ENCODE data around the gene PCNX2. TPM values are rescaled to one million over a fixed set of nuclear protein-coding genes. Genes with fewer than 3 reads are reported as not detected.

Gene PCNX2
- total and polyA plus RNA-seq, 9 donors, result 5.7 to 26.0 (median 18.9) TPM

DNA sequence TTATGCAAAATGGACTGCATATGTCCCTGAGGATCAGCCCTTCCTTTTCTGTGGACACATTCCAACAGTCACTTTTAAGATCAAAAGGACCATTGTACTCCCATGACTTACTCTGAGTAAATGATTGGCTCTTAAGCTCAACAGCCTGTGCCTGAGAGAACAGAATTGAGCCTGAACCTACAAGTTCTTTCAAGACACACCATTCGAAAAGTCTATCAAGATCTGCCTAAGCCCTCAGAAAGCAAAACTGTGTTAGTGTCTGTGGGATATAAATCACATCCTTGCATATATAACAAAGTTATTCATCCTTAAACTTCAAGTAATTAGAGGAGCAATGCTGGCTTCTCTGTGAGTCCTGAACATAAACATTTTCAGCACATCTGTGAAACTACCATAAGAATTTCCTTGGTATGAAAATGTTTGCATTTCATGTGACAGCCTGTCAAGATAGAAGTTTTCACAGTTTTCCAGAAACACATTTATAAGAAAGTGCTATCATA lies 41.6 kb downstream of the PCNX2 start:
- Histone ChIP-seq H3K27ac (no peak overlapping the region), H3K36me3 (no peaks in the 10 kb centered on the region), H3K4me1 (ENCODE audit: insufficient read depth) (no peaks in the 10 kb centered on the region), H3K27me3 (no peaks in the 10 kb centered on the region), H3K9me3 (no peaks in the 10 kb centered on the region), H3K4me3 (no peak overlapping the region)
- DNase-seq, result no peak
- intact Hi-C loops (cut with DNase I), result no loop called here
- TF ChIP-seq EP300 (IDR thresholded peaks at IDR 0.05) (no peak), POLR2A (IDR thresholded peaks at IDR 0.05) (no peak)
- TF ChIP-seq, protein P1, sequence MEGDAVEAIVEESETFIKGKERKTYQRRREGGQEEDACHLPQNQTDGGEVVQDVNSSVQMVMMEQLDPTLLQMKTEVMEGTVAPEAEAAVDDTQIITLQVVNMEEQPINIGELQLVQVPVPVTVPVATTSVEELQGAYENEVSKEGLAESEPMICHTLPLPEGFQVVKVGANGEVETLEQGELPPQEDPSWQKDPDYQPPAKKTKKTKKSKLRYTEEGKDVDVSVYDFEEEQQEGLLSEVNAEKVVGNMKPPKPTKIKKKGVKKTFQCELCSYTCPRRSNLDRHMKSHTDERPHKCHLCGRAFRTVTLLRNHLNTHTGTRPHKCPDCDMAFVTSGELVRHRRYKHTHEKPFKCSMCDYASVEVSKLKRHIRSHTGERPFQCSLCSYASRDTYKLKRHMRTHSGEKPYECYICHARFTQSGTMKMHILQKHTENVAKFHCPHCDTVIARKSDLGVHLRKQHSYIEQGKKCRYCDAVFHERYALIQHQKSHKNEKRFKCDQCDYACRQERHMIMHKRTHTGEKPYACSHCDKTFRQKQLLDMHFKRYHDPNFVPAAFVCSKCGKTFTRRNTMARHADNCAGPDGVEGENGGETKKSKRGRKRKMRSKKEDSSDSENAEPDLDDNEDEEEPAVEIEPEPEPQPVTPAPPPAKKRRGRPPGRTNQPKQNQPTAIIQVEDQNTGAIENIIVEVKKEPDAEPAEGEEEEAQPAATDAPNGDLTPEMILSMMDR (IDR thresholded peaks at IDR 0.05), result no peak
- 79 to 84% (median 80%) methylated on average over 1 of the region's 1 CpG for WGBS, 3 donors

GRCh38 chr1:233253231-233253831 lies 42.2 kb downstream of the PCNX2 start:
- H3K36me3 ChIP-seq, result no peaks in the 10 kb centered on the region
- TF ChIP-seq, protein P1 (IDR thresholded peaks at IDR 0.05), result no peak
- TF ChIP-seq POLR2A (IDR thresholded peaks at IDR 0.05) (no peak), EP300 (IDR thresholded peaks at IDR 0.05) (no peak)
- WGBS, 3 donors, result 95 to 98% (median 98%) methylated on average over 4 of the region's 4 CpGs
- no peaks in the 10 kb centered on the region for H3K9me3 ChIP-seq
- H3K4me3 ChIP-seq, result no peak overlapping the region
- no peak overlapping the region for H3K27ac ChIP-seq
- DNase-seq, result no peak
- intact Hi-C loops (cut with DNase I), result no loop called here
- H3K4me1 ChIP-seq (ENCODE audit: insufficient read depth), result no peaks in the 10 kb centered on the region
- H3K27me3 ChIP-seq, result no peaks in the 10 kb centered on the region

DNA sequence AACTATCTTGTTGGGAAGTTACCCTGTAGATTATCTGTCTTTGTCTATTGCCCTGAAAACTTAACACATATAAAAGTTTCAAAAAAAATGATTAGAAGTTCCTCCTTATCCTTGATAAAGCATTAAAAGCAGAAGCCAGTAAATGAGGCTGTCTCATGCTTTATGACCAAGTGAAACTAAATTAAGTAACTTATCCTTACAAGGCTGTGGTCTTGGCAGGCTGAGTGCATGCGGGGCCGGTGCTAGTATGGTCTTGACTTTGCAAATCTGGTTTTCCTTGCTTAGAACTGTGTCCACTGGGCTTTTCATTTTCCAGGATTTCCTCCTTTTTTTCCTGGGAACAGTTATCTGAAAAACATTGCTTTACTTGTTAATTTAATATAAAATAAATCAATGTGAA lies 43.1 kb downstream of the PCNX2 start:
- Histone ChIP-seq H3K4me1 (ENCODE audit: insufficient read depth) (no peaks in the 10 kb centered on the region), H3K4me3 (no peak overlapping the region), H3K9me3 (no peaks in the 10 kb centered on the region), H3K36me3 (no peaks in the 10 kb centered on the region), H3K27me3 (no peaks in the 10 kb centered on the region), H3K27ac (no peak overlapping the region)
- DNase-seq, result no peak
- intact Hi-C loops (cut with DNase I), result no loop called here
- TF ChIP-seq EP300 (IDR thresholded peaks at IDR 0.05), result no peak
- TF ChIP-seq POLR2A (IDR thresholded peaks at IDR 0.05), result no peak
- TF ChIP-seq, protein P1 (IDR thresholded peaks at IDR 0.05), result no peak
- WGBS, 3 donors, result 6 to 13% (median 9%) methylated on average over 2 of the region's 2 CpGs

- TF ChIP-seq POLR2A (IDR thresholded peaks at IDR 0.05) (no peak), EP300 (IDR thresholded peaks at IDR 0.05) (no peak)
- TF ChIP-seq, protein P1 (IDR thresholded peaks at IDR 0.05), result no peak
- no peaks in the 10 kb centered on the region for H3K9me3 ChIP-seq
- 94 to 99% (median 95%) methylated on average over 4 of the region's 4 CpGs for WGBS, 3 donors
- intact Hi-C loops (cut with DNase I), result no loop called here
- no peak overlapping the region for H3K4me3 ChIP-seq
- no peaks in the 10 kb centered on the region for H3K27me3 ChIP-seq
- DNase-seq, result no peak
- no peaks in the 10 kb centered on the region for H3K36me3 ChIP-seq
- H3K27ac ChIP-seq, result no peak overlapping the region
- H3K4me1 ChIP-seq (ENCODE audit: insufficient read depth), result no peaks in the 10 kb centered on the region
Observed at GRCh38 chr1:233251201-233251720, 44.3 kb downstream of the PCNX2 start.
